Spleen (tissue), 11 donors: ENCODE results near the gene LIPE. TPM values are rescaled to one million over a fixed set of nuclear protein-coding genes. Genes with fewer than 3 reads are reported as not detected.

Experiments used
- DNase-seq: peaks from one replicate; pipeline ENCODE4 v3.0.0-alpha.2; 2020
- H3K27ac ChIP-seq, 8 donors: fragments of 200-600 bp; sonication (generic) in 7 of 8; 1 replicate in 4 of 8; 2 replicates in 4 of 8; pipeline versions ENCODE4 v1.5.0 to v1.8.0; 2016 to 2021; ENCODE audit warnings: inconsistent platforms in 4 of 8, mild to moderate bottlenecking in 4 of 8, moderate library complexity in 1 of 8
- H3K27me3 ChIP-seq, 7 donors: fragments of 200-600 bp; sonication (generic) in 6 of 7; replicated peaks in 1 of 7; 1 replicate in 4 of 7; 2 replicates in 3 of 7; pipeline versions ENCODE4 v1.5.0 to v1.8.0; 2016 to 2021; ENCODE audit warnings: inconsistent platforms in 3 of 7, mild to moderate bottlenecking in 1 of 7
- H3K36me3 ChIP-seq, 6 donors: fragments of 200-600 bp; sonication (generic) in 5 of 6; 1 replicate in 4 of 6; 2 replicates in 2 of 6; pipeline versions ENCODE4 v1.5.0 to v1.8.0; 2016 to 2021; ENCODE audit warnings: inconsistent platforms in 2 of 6
- H3K4me1 ChIP-seq, 6 donors: fragments of 200-600 bp; sonication (generic) in 5 of 6; 1 replicate in 3 of 6; 2 replicates in 3 of 6; pipeline versions ENCODE4 v1.5.0 to v1.8.0; 2016 to 2021; ENCODE audit warnings: inconsistent platforms in 3 of 6
- H3K4me3 ChIP-seq, 8 donors: fragments of 200-600 bp; sonication (generic) in 7 of 8; 1 replicate in 4 of 8; 2 replicates in 4 of 8; pipeline versions ENCODE4 v1.5.0 to v1.8.0; 2016 to 2021; ENCODE audit warnings: inconsistent platforms in 4 of 8, mild to moderate bottlenecking in 4 of 8, moderate library complexity in 2 of 8
- H3K9me3 ChIP-seq, 8 donors: fragments of 200-600 bp; sonication (generic) in 7 of 8; 1 replicate in 4 of 8; 2 replicates in 4 of 8; pipeline versions ENCODE4 v1.5.0 to v1.8.0; 2016 to 2021; ENCODE audit warnings: inconsistent platforms in 4 of 8
- POLR2A ChIP-seq, 3 donors: fragments of 450-650 bp; IDR thresholded peaks; one replicate each; pipeline ENCODE4 v1.5.1; 2017; ENCODE audit warnings: antibody characterized with exemption in 3 of 3, mild to moderate bottlenecking in 1 of 3
- POLR2AphosphoS5 ChIP-seq, 3 donors: sonication (generic); formaldehyde crosslinking; IDR thresholded peaks; one replicate each; pipeline ENCODE4 v1.5.1; 2017; ENCODE audit warnings: antibody characterized with exemption in 3 of 3
- WGBS, 5 donors: extraction: QIAGEN DNeasy Blood & Tissue Kit in 3 of 5; methylation state at CpG; one replicate each; pipeline versions ENCODE4 v1.1.5 to v1.1.7; 2013 to 2018; 5-methylcytosine and 5-hydroxymethylcytosine counted together
- intact Hi-C: fragments of 100-400 bp; cut with DNase I; formaldehyde crosslinking; loops from one replicate; pipeline ENCODE4 v1.15.0; 2023; ENCODE audit warnings: low total_unique reads
- polyA plus RNA-seq, 3 donors: library from polyadenylated mRNA; stranded (reverse); fragments of 200-250 nt; gene quantifications; one replicate each; pipeline ENCODE4 v1.2.1, GENCODE V29; 2013
- total RNA-seq, 7 donors: library from RNA; depleted of rRNA in 3 of 7; stranded (reverse); fragments of >200 nt in 3 of 7; fragmentation: NEBNext Ultra II Directional in 4 of 7; extraction: Animal tissue kit (Norgen Biotek cat#: 25700) in 4 of 7; gene quantifications; one replicate each; pipeline versions ENCODE4 v1.1.0 to v1.2.1, GENCODE V29; 2016 to 2021
- TF ChIP-seq, protein P1 (sequence below), 11 experiments: fragments of 200-600 bp in 7 of 11; fragments of 450-650 bp in 4 of 11; sonication (generic) in 4 of 11; IDR thresholded peaks in 8 of 11; conservative IDR thresholded peaks in 3 of 11; 1 replicate in 7 of 11; 2 replicates in 4 of 11; pipeline versions ENCODE4 v1.4.0 to v1.8.0; 2016 to 2021; ENCODE audit warnings: antibody characterized with exemption in 11 of 11, inconsistent platforms in 4 of 11, mild to moderate bottlenecking in 1 of 11
- donor health status: healthy with polysubstance abuse.
- donor health status: DM: no; HTN: no; CAD: no; lungs with moderate emphysema.
- donor health status: DM: no; HTN: no; CAD: no.
- donor health status: Bipolar disorder and iron deficiency.
- donor health status: healthy.
- donor health status: DM: no; HTN: no; CAD: no.
- donor health status: DM: yes; HTN: yes; CAD: no.

LIPE gene
- total and polyA plus RNA-seq, 10 donors: 20.6 to 43.7 (median 25.2) TPM

DNA sequence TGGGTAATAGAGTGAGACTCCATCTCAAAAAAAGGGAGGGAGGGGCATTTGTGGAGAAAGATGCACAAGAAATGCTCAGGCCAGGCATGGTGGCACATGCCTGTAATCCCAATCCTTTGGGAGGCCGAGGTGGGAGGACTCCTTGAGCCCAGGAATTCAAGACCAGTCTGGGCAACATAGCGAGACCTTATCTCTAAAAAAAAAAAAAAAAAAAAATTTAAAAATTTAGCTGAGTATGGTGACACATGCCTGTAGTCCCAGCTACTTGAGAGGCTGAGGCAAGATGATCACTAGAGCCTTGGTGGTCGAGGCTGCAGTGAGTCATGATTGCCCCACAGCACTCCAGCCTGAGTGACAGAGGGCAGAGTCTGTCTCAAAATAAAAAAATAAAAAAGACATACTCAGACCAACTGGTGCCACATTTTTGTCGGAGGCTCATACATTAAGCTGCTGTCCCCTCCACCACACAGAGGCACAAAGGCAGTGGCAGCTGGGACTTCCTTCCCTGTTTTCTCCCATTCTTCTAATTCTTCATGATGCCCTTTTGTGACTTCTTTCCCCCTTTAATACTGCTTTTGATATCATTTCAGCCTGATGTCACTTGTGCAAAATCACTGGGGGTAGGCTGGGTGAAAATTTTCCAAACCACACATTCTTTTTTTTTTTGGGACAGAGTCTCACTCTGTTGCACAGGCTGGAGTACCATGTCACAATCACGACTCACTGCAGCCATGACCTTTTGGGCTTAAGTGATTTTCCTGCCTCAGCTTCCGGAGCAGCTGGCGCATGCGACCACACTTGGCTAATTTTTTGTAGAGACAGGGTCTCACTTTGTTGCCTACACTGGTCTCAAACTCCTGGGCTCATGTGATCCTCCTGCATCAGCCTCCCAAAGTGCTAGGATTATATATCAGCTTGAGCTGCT lies 42.4 kb upstream of the LIPE start:
- no peak overlapping the region for H3K4me3 ChIP-seq
- H3K27me3 ChIP-seq: no peaks in the 10 kb centered on the region
- H3K27ac ChIP-seq: peak overlapping the region in 2 of 8 donors; percentile 1 to 13
- no peaks in the 10 kb centered on the region for H3K9me3 ChIP-seq
- peaks cover 13 to 56% (median 36%) of the 10 kb centered on the region in 6 donors for H3K4me1 ChIP-seq
- TF ChIP-seq, protein P1, sequence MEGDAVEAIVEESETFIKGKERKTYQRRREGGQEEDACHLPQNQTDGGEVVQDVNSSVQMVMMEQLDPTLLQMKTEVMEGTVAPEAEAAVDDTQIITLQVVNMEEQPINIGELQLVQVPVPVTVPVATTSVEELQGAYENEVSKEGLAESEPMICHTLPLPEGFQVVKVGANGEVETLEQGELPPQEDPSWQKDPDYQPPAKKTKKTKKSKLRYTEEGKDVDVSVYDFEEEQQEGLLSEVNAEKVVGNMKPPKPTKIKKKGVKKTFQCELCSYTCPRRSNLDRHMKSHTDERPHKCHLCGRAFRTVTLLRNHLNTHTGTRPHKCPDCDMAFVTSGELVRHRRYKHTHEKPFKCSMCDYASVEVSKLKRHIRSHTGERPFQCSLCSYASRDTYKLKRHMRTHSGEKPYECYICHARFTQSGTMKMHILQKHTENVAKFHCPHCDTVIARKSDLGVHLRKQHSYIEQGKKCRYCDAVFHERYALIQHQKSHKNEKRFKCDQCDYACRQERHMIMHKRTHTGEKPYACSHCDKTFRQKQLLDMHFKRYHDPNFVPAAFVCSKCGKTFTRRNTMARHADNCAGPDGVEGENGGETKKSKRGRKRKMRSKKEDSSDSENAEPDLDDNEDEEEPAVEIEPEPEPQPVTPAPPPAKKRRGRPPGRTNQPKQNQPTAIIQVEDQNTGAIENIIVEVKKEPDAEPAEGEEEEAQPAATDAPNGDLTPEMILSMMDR (IDR thresholded peaks at IDR 0.05 in 8 of 11, conservative IDR thresholded peaks at IDR 0.05 in 3 of 11): no peak
- peak in 1 of 3 donors; percentile 10 for TF ChIP-seq POLR2AphosphoS5 (IDR thresholded peaks at IDR 0.05)
- intact Hi-C loops: no loop called here
- no peaks in the 10 kb centered on the region for H3K36me3 ChIP-seq
- WGBS, 5 donors: 26 to 45% (median 34%) methylated on average over 8 of the region's 8 CpGs
- DNase-seq: no peak

GRCh38 chr19:42468273-42468796 lies 41.1 kb upstream of the LIPE start:
- TF ChIP-seq POLR2AphosphoS5 (IDR thresholded peaks at IDR 0.05): no peak
- TF ChIP-seq, protein P1 (IDR thresholded peaks at IDR 0.05 in 8 of 11, conservative IDR thresholded peaks at IDR 0.05 in 3 of 11): no peak
- TF ChIP-seq POLR2A (IDR thresholded peaks at IDR 0.05): no peak
- Histone ChIP-seq H3K4me1 (peaks cover 13 to 60% (median 36%) of the 10 kb centered on the region in 6 donors), H3K4me3 (no peak overlapping the region), H3K27me3 (no peaks in the 10 kb centered on the region), H3K36me3 (no peaks in the 10 kb centered on the region), H3K27ac (no peak overlapping the region), H3K9me3 (no peaks in the 10 kb centered on the region)
- intact Hi-C loops: no loop called here
- WGBS, 5 donors: 85 to 91% (median 87%) methylated on average over 3 of the region's 3 CpGs
- DNase-seq: no peak

DNA sequence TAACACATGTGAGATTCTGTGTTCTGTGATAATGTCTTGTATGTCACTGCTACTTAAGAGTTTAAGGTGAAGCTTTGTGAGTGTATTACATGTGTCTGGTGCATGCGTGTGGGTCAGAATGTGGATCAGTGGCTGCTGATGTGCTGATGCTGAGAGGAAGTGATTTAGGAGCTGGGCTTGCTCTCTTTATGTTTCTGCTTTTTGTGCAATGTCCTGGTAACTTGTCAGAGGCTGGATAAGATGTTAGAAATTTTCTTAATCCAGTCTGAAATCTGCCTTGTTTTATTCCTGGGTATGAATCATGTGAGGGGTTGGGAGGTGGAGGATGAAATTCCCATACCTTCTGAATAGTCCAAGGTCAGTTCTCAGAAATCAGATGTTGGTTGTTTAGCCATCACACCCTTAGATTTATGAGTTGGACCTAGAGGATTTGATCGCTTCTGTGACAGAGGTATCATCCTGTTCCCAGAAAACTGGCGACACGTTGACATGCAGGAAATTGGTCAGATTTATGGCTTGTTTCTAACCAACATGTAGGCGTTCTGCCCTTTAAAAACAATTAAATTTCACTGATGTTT lies 40.1 kb upstream of the LIPE start:
- no peak overlapping the region for H3K4me3 ChIP-seq
- no peaks in the 10 kb centered on the region for H3K36me3 ChIP-seq
- no peaks in the 10 kb centered on the region for H3K27me3 ChIP-seq
- 20 to 46% (median 25%) methylated on average over 5 of the region's 5 CpGs for WGBS, 5 donors
- H3K9me3 ChIP-seq: no peaks in the 10 kb centered on the region
- intact Hi-C loops: no loop called here
- TF ChIP-seq, protein P1 (IDR thresholded peaks at IDR 0.05 in 8 of 11, conservative IDR thresholded peaks at IDR 0.05 in 3 of 11): no peak
- TF ChIP-seq POLR2A (IDR thresholded peaks at IDR 0.05): no peak
- no peak for TF ChIP-seq POLR2AphosphoS5 (IDR thresholded peaks at IDR 0.05)
- DNase-seq: no peak
- H3K27ac ChIP-seq: peak overlapping the region in 5 of 8 donors; percentile 14 to 63 (median 55)
- H3K4me1 ChIP-seq: peaks cover 13 to 60% (median 36%) of the 10 kb centered on the region in 6 donors
